Keratinocyte (primary cell): ENCODE data around the gene MID1. TPM values are rescaled to one million over a fixed set of nuclear protein-coding genes. Genes with fewer than 3 reads are reported as not detected.

Source experiments
- DNase-seq: peaks from one replicate; pipeline ENCODE4 v3.0.0-alpha.2; 2011; ENCODE audit warnings: low read depth, missing footprints, low spot score
- FAIRE-seq: peaks from 2 replicates; lab custom pipeline; 2011; peaks lifted over from hg19 to GRCh38; lab: Jason Lieb, UNC
- H2AFZ ChIP-seq: 2 replicates; pipeline ENCODE4 v1.6.0; 2012; ENCODE audit warnings: low read length, control low read depth, inconsistent platforms; ENCODE audit not compliant: control insufficient read depth
- H3K27ac ChIP-seq: 2 replicates; pipeline ENCODE4 v1.5.1; 2011; ENCODE audit warnings: low read length; ENCODE audit not compliant: control insufficient read depth, insufficient read depth
- H3K27me3 ChIP-seq: 3 replicates; pipeline ENCODE4 v1.6.0; 2011; ENCODE audit warnings: low read length; ENCODE audit not compliant: control insufficient read depth, insufficient read depth; ENCODE audit errors: extremely low read depth
- H3K36me3 ChIP-seq, 2 experiments: 2 replicates in 1 of 2; 3 replicates in 1 of 2; pipeline ENCODE4 v1.5.1; 2011; ENCODE audit warnings: low read length in 2 of 2, mild to moderate bottlenecking in 1 of 2; ENCODE audit not compliant: control insufficient read depth in 2 of 2, insufficient read depth in 2 of 2; ENCODE audit errors: extremely low read depth in 1 of 2
- H3K4me1 ChIP-seq: 3 replicates; pipeline ENCODE4 v1.5.1; 2011; ENCODE audit warnings: low read length; ENCODE audit not compliant: control insufficient read depth, insufficient read depth; ENCODE audit errors: extremely low read depth
- H3K4me2 ChIP-seq: 3 replicates; pipeline ENCODE4 v1.6.0; 2011; ENCODE audit warnings: low read depth, low read length; ENCODE audit not compliant: control insufficient read depth, insufficient read depth; ENCODE audit errors: extremely low read depth
- H3K4me3 ChIP-seq, 3 experiments: fragments of 200-600 bp in 1 of 3; sonication (generic) in 1 of 3; 2 replicates in 2 of 3; 3 replicates in 1 of 3; pipeline ENCODE4 v1.5.1; 2011 to 2016; ENCODE audit warnings: low read length in 3 of 3, mild to moderate bottlenecking in 3 of 3, control low read depth in 2 of 3, inconsistent platforms in 1 of 3, low read depth in 1 of 3, mixed read lengths in 1 of 3, mixed run types in 1 of 3, moderate library complexity in 1 of 3; ENCODE audit not compliant: control insufficient read depth in 2 of 3, insufficient read depth in 2 of 3; ENCODE audit errors: extremely low read depth in 1 of 3
- H3K79me2 ChIP-seq: 2 replicates; pipeline ENCODE4 v1.6.0; 2012; ENCODE audit warnings: low read length; ENCODE audit not compliant: control insufficient read depth, insufficient read depth
- H3K9ac ChIP-seq: 3 replicates; pipeline ENCODE4 v1.6.0; 2011; ENCODE audit warnings: low read length; ENCODE audit not compliant: control insufficient read depth, insufficient read depth; ENCODE audit errors: extremely low read depth
- H3K9me1 ChIP-seq: 3 replicates; pipeline ENCODE4 v1.6.0; 2011; ENCODE audit warnings: low read length; ENCODE audit not compliant: control insufficient read depth, insufficient read depth; ENCODE audit errors: extremely low read depth
- H3K9me3 ChIP-seq: 2 replicates; pipeline ENCODE4 v1.5.1; 2012; ENCODE audit warnings: low read depth, low read length; ENCODE audit not compliant: control insufficient read depth
- H4K20me1 ChIP-seq: 3 replicates; pipeline ENCODE4 v1.6.0; 2011; ENCODE audit warnings: low read length; ENCODE audit not compliant: control insufficient read depth, insufficient read depth; ENCODE audit errors: extremely low read depth
- EZH2 ChIP-seq: IDR thresholded peaks from one replicate; pipeline ENCODE4 v1.6.1; 2012; ENCODE audit warnings: inconsistent platforms, mild to moderate bottlenecking, low read length, moderate library complexity
- dilution Hi-C: fragments of 300-500 bp; cut with MboI; formaldehyde crosslinking; loops from one replicate; pipeline ENCODE4 v1.7.0; 2020; ENCODE audit warnings: low sequenced_read_pairs; ENCODE audit not compliant: extremely low pct_ligation_motif_present
- polyA plus RNA-seq, 5 experiments: library from polyadenylated mRNA; depleted of rRNA in 3 of 5; stranded (reverse) in 3 of 5; stranded (forward) in 1 of 5; unstranded in 1 of 5; fragments of >200 nt; gene quantifications; 1 replicate in 1 of 5; 2 replicates in 3 of 5; 3 replicates in 1 of 5; pipeline versions ENCODE4 v1.2.1 to v1.2.3, GENCODE V29; 2011 to 2012; ENCODE audit warnings: missing spikeins in 2 of 5, low read depth in 1 of 5, low replicate concordance in 1 of 5
- TF ChIP-seq, protein P1 (sequence below), 3 experiments: IDR thresholded peaks in 1 of 3; conservative IDR thresholded peaks in 1 of 3; optimal IDR thresholded peaks in 1 of 3; 2 replicates in 2 of 3; 3 replicates in 1 of 3; pipeline versions ENCODE3 to v1.5.1; 2011; ENCODE audit warnings: low read length in 3 of 3, mild to moderate bottlenecking in 3 of 3, moderate library complexity in 2 of 3, control low read depth in 1 of 3, inconsistent platforms in 1 of 3; ENCODE audit not compliant: insufficient read depth in 2 of 3; ENCODE audit errors: extremely low read depth in 1 of 3

Gene MID1
- polyA plus RNA-seq, 1 donor (not counting 4 experiments of a cell fraction or from before 2014, with no cell fraction given) = 9.2 TPM

DNA sequence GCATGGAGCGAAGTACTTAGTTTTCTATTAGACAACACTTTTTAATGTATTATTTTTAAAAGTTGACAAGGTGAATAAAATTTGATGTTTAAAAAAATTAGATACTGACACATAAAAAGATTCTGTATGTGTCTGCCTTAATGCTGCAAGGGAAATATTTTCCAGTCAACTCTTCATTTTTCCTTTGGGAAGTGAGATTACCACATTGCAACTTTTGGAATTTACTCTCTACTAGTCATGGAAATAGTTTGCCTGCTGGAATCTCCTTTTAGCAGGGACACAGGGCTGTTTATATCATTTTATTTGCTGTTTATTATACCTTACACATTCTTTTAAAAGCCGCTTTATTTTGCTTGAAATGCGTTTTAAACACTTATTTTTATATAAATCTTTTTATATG, 135.1 kb downstream of the MID1 start:
- Histone ChIP-seq H3K4me3 (no peak overlapping the region), H4K20me1 (no peaks in the 10 kb centered on the region), H3K79me2 (no peaks in the 10 kb centered on the region), H3K9me3 (no peaks in the 10 kb centered on the region), H3K9me1 (no peaks in the 10 kb centered on the region), H3K4me2 (no peak overlapping the region), H3K36me3 (no peaks in the 10 kb centered on the region), H3K9ac (no peak overlapping the region), H3K4me1 (peaks cover 23% of the 10 kb centered on the region), H2AFZ (no peak overlapping the region), H3K27me3 (no peaks in the 10 kb centered on the region), H3K27ac (peak overlapping the region; percentile 66)
- DNase-seq (no peak), FAIRE-seq (no peak)
- dilution Hi-C loops = no loop called here
- TF ChIP-seq, protein P1, sequence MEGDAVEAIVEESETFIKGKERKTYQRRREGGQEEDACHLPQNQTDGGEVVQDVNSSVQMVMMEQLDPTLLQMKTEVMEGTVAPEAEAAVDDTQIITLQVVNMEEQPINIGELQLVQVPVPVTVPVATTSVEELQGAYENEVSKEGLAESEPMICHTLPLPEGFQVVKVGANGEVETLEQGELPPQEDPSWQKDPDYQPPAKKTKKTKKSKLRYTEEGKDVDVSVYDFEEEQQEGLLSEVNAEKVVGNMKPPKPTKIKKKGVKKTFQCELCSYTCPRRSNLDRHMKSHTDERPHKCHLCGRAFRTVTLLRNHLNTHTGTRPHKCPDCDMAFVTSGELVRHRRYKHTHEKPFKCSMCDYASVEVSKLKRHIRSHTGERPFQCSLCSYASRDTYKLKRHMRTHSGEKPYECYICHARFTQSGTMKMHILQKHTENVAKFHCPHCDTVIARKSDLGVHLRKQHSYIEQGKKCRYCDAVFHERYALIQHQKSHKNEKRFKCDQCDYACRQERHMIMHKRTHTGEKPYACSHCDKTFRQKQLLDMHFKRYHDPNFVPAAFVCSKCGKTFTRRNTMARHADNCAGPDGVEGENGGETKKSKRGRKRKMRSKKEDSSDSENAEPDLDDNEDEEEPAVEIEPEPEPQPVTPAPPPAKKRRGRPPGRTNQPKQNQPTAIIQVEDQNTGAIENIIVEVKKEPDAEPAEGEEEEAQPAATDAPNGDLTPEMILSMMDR (optimal IDR thresholded peaks at IDR 0.05 in 1 of 3, IDR thresholded peaks at IDR 0.05 in 1 of 3, conservative IDR thresholded peaks at IDR 0.05 in 1 of 3; ENCODE audit: extremely low read depth in 1 of 3, insufficient read depth in 2 of 3, low read length in 3 of 3) = no peak
- TF ChIP-seq EZH2 = no peak

DNA sequence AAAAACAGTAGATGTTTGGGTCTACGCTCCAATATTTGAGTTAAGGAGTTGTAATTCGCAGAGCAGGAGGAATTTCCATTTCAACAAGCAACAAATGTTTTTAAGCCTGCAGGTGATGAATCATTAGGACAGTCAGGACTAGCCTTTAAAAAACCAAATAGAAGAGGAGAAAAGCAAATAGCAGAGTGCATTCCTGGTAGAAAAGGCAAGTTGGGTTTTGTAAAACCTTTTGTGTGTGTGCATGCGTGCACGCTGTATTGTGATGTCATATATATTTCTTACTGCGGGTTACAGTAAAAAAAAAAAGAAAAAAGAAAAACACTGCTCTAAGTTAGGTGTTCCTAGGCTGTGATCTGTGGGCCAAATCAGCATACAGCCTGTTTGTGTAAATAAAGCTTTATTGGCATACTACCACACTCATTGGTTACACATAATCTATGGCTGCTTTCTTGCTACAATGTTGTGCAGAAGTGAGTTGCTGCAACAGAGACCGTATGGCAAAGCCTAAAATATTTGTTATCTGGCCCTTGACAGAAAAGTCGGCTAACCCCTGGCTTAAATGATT, 135.6 kb downstream of the MID1 start:
- H3K79me2 ChIP-seq = no peaks in the 10 kb centered on the region
- no peaks in the 10 kb centered on the region for H3K9me1 ChIP-seq
- peaks cover 23% of the 10 kb centered on the region for H3K4me1 ChIP-seq
- H3K27me3 ChIP-seq = no peaks in the 10 kb centered on the region
- DNase-seq (peak; percentile 9), FAIRE-seq (no peak)
- dilution Hi-C loops = no loop called here
- peak overlapping the region; percentile 66 for H3K27ac ChIP-seq
- H3K9me3 ChIP-seq = no peaks in the 10 kb centered on the region
- no peak overlapping the region for H2AFZ ChIP-seq
- H3K4me3 ChIP-seq = no peak overlapping the region
- no peak overlapping the region for H3K4me2 ChIP-seq
- no peak overlapping the region for H3K9ac ChIP-seq
- H4K20me1 ChIP-seq = no peaks in the 10 kb centered on the region
- no peak for TF ChIP-seq EZH2
- TF ChIP-seq, protein P1 (optimal IDR thresholded peaks at IDR 0.05 in 1 of 3, IDR thresholded peaks at IDR 0.05 in 1 of 3, conservative IDR thresholded peaks at IDR 0.05 in 1 of 3; ENCODE audit: extremely low read depth in 1 of 3, insufficient read depth in 2 of 3, low read length in 3 of 3) = no peak
- no peaks in the 10 kb centered on the region for H3K36me3 ChIP-seq
